CD8-positive, alpha-beta memory T cell (primary cell): Measurements from ENCODE around the gene NLGN1. TPM values are rescaled to one million over a fixed set of nuclear protein-coding genes. Genes with fewer than 3 reads are reported as not detected.

ENCODE experiments used
- CTCF ChIA-PET: fragments of 350-600 bp; sonication (Branson Sonifier 250); formaldehyde crosslinking; loops from one replicate; lab custom pipeline; 2021; ENCODE audit warnings: antibody characterized with exemption; lab: Charles Lee
- POLR2A ChIA-PET: fragments of 350-600 bp; sonication (Branson Sonifier 250); formaldehyde crosslinking; loops from one replicate; lab custom pipeline; 2021; ENCODE audit warnings: antibody characterized with exemption; lab: Charles Lee
- DNase-seq, 5 donors: peaks; one replicate each; pipeline versions ENCODE4 v3.0.0 to v3.0.0-alpha.2; 2020 to 2022; ENCODE audit warnings: mixed read lengths in 1 of 5
- H3K27ac ChIP-seq: one replicate; pipeline ENCODE4 v1.7.0; 2013; ENCODE audit warnings: low read depth, mild to moderate bottlenecking, low read length, moderate library complexity
- H3K27me3 ChIP-seq: 2 replicates; pipeline ENCODE4 v1.7.0; 2013; ENCODE audit warnings: low read length, mild to moderate bottlenecking; ENCODE audit not compliant: insufficient read depth, poor library complexity, severe bottlenecking
- H3K36me3 ChIP-seq: 2 replicates; pipeline ENCODE4 v1.7.0; 2013; ENCODE audit warnings: mild to moderate bottlenecking, low read length, moderate library complexity; ENCODE audit not compliant: insufficient read depth
- H3K4me1 ChIP-seq: 2 replicates; pipeline ENCODE4 v1.7.0; 2013; ENCODE audit warnings: mild to moderate bottlenecking, low read length, moderate library complexity; ENCODE audit not compliant: insufficient read depth
- H3K4me3 ChIP-seq: 2 replicates; pipeline ENCODE4 v1.7.0; 2013; ENCODE audit warnings: mild to moderate bottlenecking, low read length
- H3K9me3 ChIP-seq: 2 replicates; pipeline ENCODE4 v1.7.0; 2013; ENCODE audit warnings: mild to moderate bottlenecking, low read length
- H3K27ac Mint-ChIP-seq, 8 donors: one replicate each; pipeline ENCODE4 v1.8.0; 2020 to 2021; ENCODE audit warnings: mixed read lengths in 8 of 8, mild to moderate bottlenecking in 6 of 8, inconsistent platforms in 3 of 8, moderate library complexity in 3 of 8
- H3K27me3 Mint-ChIP-seq, 2 donors: one replicate each; pipeline ENCODE4 v1.8.0; 2020 to 2021; ENCODE audit warnings: mixed read lengths in 2 of 2, mild to moderate bottlenecking in 1 of 2, moderate library complexity in 1 of 2
- H3K36me3 Mint-ChIP-seq, 3 donors: one replicate each; pipeline ENCODE4 v1.8.0; 2020 to 2021; ENCODE audit warnings: mixed read lengths in 3 of 3, inconsistent platforms in 1 of 3, mild to moderate bottlenecking in 1 of 3
- H3K4me1 Mint-ChIP-seq, 3 donors: one replicate each; pipeline ENCODE4 v1.8.0; 2020 to 2021; ENCODE audit warnings: mixed read lengths in 3 of 3, inconsistent platforms in 1 of 3, mild to moderate bottlenecking in 1 of 3
- H3K4me3 Mint-ChIP-seq, 7 donors: one replicate each; pipeline ENCODE4 v1.8.0; 2020 to 2021; ENCODE audit warnings: mixed read lengths in 7 of 7, mild to moderate bottlenecking in 6 of 7, moderate library complexity in 4 of 7, inconsistent platforms in 2 of 7
- H3K9me3 Mint-ChIP-seq, 5 donors: one replicate each; pipeline ENCODE4 v1.8.0; 2020 to 2022; ENCODE audit warnings: mixed read lengths in 5 of 5, mild to moderate bottlenecking in 3 of 5, moderate library complexity in 2 of 5, inconsistent platforms in 1 of 5
- polyA plus RNA-seq: library from polyadenylated mRNA; unstranded; fragments of 300-500 nt; fragmentation: Illumina TruSeq; gene quantifications from one replicate; pipeline ENCODE4 v1.2.3, GENCODE V29; 2021
- total RNA-seq, 2 experiments: library from RNA; stranded (reverse); gene quantifications; one replicate each; pipeline ENCODE4 v1.2.3, GENCODE V29; 2021

NLGN1 gene
- total and polyA plus RNA-seq, 3 experiments from 2014 or later, result not detected

- Mint-ChIP-seq H3K4me1 (no peaks in the 10 kb centered on the region), H3K27me3 (no peaks in the 10 kb centered on the region), H3K27ac (no peak overlapping the region), H3K9me3 (peaks cover 3 to 20% (median 8%) of the 10 kb centered on the region in 5 donors), H3K4me3 (no peak overlapping the region), H3K36me3 (no peaks in the 10 kb centered on the region)
- Histone ChIP-seq H3K4me1 (no peaks in the 10 kb centered on the region), H3K9me3 (no peaks in the 10 kb centered on the region), H3K4me3 (no peak overlapping the region), H3K36me3 (no peaks in the 10 kb centered on the region), H3K27ac (no peak overlapping the region), H3K27me3 (no peaks in the 10 kb centered on the region)
- POLR2A ChIA-PET, result no interaction called here
- CTCF ChIA-PET, result no interaction called here
- DNase-seq, result no peak
Observed at GRCh38 chr3:173796405-173796804, 398.9 kb downstream of the NLGN1 start.

- H3K4me3 Mint-ChIP-seq, result no peak overlapping the region
- DNase-seq, result no peak
- ChIA-PET POLR2A (no interaction called here), CTCF (no interaction called here)
- no peaks in the 10 kb centered on the region for H3K36me3 ChIP-seq
- H3K4me1 Mint-ChIP-seq, result no peaks in the 10 kb centered on the region
- no peaks in the 10 kb centered on the region for H3K27me3 ChIP-seq
- no peaks in the 10 kb centered on the region for H3K27me3 Mint-ChIP-seq
- no peak overlapping the region for H3K27ac Mint-ChIP-seq
- peaks cover 3 to 20% (median 8%) of the 10 kb centered on the region in 5 donors for H3K9me3 Mint-ChIP-seq
- H3K9me3 ChIP-seq, result no peaks in the 10 kb centered on the region
- H3K4me1 ChIP-seq, result no peaks in the 10 kb centered on the region
- H3K4me3 ChIP-seq, result no peak overlapping the region
- no peak overlapping the region for H3K27ac ChIP-seq
- H3K36me3 Mint-ChIP-seq, result no peaks in the 10 kb centered on the region
Observed at GRCh38 chr3:173796890-173797289, 399.3 kb downstream of the NLGN1 start.

GRCh38 chr3:173799060-173799816 lies 401.7 kb downstream of the NLGN1 start:
- CTCF ChIA-PET, result no interaction called here
- no peak for DNase-seq
- POLR2A ChIA-PET, result no interaction called here
- H3K4me3 ChIP-seq, result no peak overlapping the region
- peaks cover 0 to 10% (median 3%) of the 10 kb centered on the region in 5 donors for H3K9me3 Mint-ChIP-seq
- H3K36me3 ChIP-seq, result no peaks in the 10 kb centered on the region
- no peaks in the 10 kb centered on the region for H3K36me3 Mint-ChIP-seq
- H3K27ac ChIP-seq, result no peak overlapping the region
- H3K27ac Mint-ChIP-seq, result no peak overlapping the region
- H3K4me1 Mint-ChIP-seq, result no peaks in the 10 kb centered on the region
- no peaks in the 10 kb centered on the region for H3K27me3 Mint-ChIP-seq
- H3K4me3 Mint-ChIP-seq, result no peak overlapping the region
- H3K4me1 ChIP-seq, result no peaks in the 10 kb centered on the region
- H3K9me3 ChIP-seq, result no peaks in the 10 kb centered on the region
- no peaks in the 10 kb centered on the region for H3K27me3 ChIP-seq

- CTCF ChIA-PET, result no interaction called here
Observed at GRCh38 chr3:173800154-173800553, 402.6 kb downstream of the NLGN1 start.

GRCh38 chr3:173814809-173815208 lies 417.3 kb downstream of the NLGN1 start:
- H3K9me3 Mint-ChIP-seq, result peaks cover 5 to 14% (median 8%) of the 10 kb centered on the region in 5 donors
- no peaks in the 10 kb centered on the region for H3K27me3 ChIP-seq
- no peak for DNase-seq
- H3K27ac Mint-ChIP-seq, result no peak overlapping the region
- H3K27me3 Mint-ChIP-seq, result no peaks in the 10 kb centered on the region
- POLR2A ChIA-PET, result no interaction called here
- H3K27ac ChIP-seq, result no peak overlapping the region
- H3K36me3 ChIP-seq, result no peaks in the 10 kb centered on the region
- no peaks in the 10 kb centered on the region for H3K4me1 ChIP-seq
- no peaks in the 10 kb centered on the region for H3K36me3 Mint-ChIP-seq
- H3K9me3 ChIP-seq, result no peaks in the 10 kb centered on the region
- H3K4me3 Mint-ChIP-seq, result no peak overlapping the region
- H3K4me3 ChIP-seq, result no peak overlapping the region
- H3K4me1 Mint-ChIP-seq, result no peaks in the 10 kb centered on the region
- CTCF ChIA-PET, result no interaction called here

More at GRCh38 chr3:173800154-173800553, 402.6 kb downstream of the NLGN1 start:
- no peaks in the 10 kb centered on the region for H3K4me1 ChIP-seq
- no peak overlapping the region for H3K4me3 Mint-ChIP-seq
- no peak overlapping the region for H3K27ac ChIP-seq
- no peak for DNase-seq
- H3K27ac Mint-ChIP-seq, result no peak overlapping the region
- H3K27me3 ChIP-seq, result no peaks in the 10 kb centered on the region
- no peaks in the 10 kb centered on the region for H3K9me3 ChIP-seq
- no peaks in the 10 kb centered on the region for H3K4me1 Mint-ChIP-seq
- POLR2A ChIA-PET, result no interaction called here
- peaks cover 0 to 10% (median 3%) of the 10 kb centered on the region in 5 donors for H3K9me3 Mint-ChIP-seq
- H3K4me3 ChIP-seq, result no peak overlapping the region
- no peaks in the 10 kb centered on the region for H3K36me3 Mint-ChIP-seq
- no peaks in the 10 kb centered on the region for H3K36me3 ChIP-seq
- no peaks in the 10 kb centered on the region for H3K27me3 Mint-ChIP-seq

- H3K27ac ChIP-seq, result no peak overlapping the region
- peaks cover 4 to 14% (median 5%) of the 10 kb centered on the region in 5 donors for H3K9me3 Mint-ChIP-seq
Observed at GRCh38 chr3:173819368-173819767, 421.8 kb downstream of the NLGN1 start.

GRCh38 chr3:173823911-173824460 lies 426.4 kb downstream of the NLGN1 start:
- H3K27ac ChIP-seq, result no peak overlapping the region
- no peaks in the 10 kb centered on the region for H3K36me3 ChIP-seq
- Mint-ChIP-seq H3K9me3 (peaks cover 0 to 21% (median 9%) of the 10 kb centered on the region in 5 donors), H3K4me3 (no peak overlapping the region), H3K4me1 (no peaks in the 10 kb centered on the region), H3K27me3 (no peaks in the 10 kb centered on the region), H3K27ac (no peak overlapping the region), H3K36me3 (no peaks in the 10 kb centered on the region)
- no peak for DNase-seq
- ChIA-PET POLR2A (no interaction called here), CTCF (no interaction called here)
- H3K4me3 ChIP-seq, result no peak overlapping the region
- H3K4me1 ChIP-seq, result no peaks in the 10 kb centered on the region
- no peaks in the 10 kb centered on the region for H3K27me3 ChIP-seq
- no peaks in the 10 kb centered on the region for H3K9me3 ChIP-seq

More at GRCh38 chr3:173819368-173819767, 421.8 kb downstream of the NLGN1 start:
- H3K27ac Mint-ChIP-seq, result no peak overlapping the region
- no peak overlapping the region for H3K4me3 Mint-ChIP-seq
- Histone ChIP-seq H3K36me3 (no peaks in the 10 kb centered on the region), H3K4me1 (no peaks in the 10 kb centered on the region), H3K4me3 (no peak overlapping the region), H3K27me3 (no peaks in the 10 kb centered on the region), H3K9me3 (no peaks in the 10 kb centered on the region)
- no peaks in the 10 kb centered on the region for H3K36me3 Mint-ChIP-seq
- no peak for DNase-seq
- ChIA-PET CTCF (no interaction called here), POLR2A (no interaction called here)
- H3K4me1 Mint-ChIP-seq, result no peaks in the 10 kb centered on the region
- no peaks in the 10 kb centered on the region for H3K27me3 Mint-ChIP-seq

- H3K36me3 Mint-ChIP-seq, result no peaks in the 10 kb centered on the region
- peaks cover 0 to 27% (median 8%) of the 10 kb centered on the region in 5 donors for H3K9me3 Mint-ChIP-seq
- H3K9me3 ChIP-seq, result no peaks in the 10 kb centered on the region
- H3K27me3 Mint-ChIP-seq, result no peaks in the 10 kb centered on the region
- H3K27ac ChIP-seq, result no peak overlapping the region
- H3K4me1 ChIP-seq, result no peaks in the 10 kb centered on the region
- no peaks in the 10 kb centered on the region for H3K27me3 ChIP-seq
- H3K27ac Mint-ChIP-seq, result no peak overlapping the region
- no peaks in the 10 kb centered on the region for H3K36me3 ChIP-seq
- H3K4me3 Mint-ChIP-seq, result no peak overlapping the region
- no peak for DNase-seq
- no peak overlapping the region for H3K4me3 ChIP-seq
- H3K4me1 Mint-ChIP-seq, result no peaks in the 10 kb centered on the region
- CTCF ChIA-PET, result no interaction called here
- POLR2A ChIA-PET, result no interaction called here
Observed at GRCh38 chr3:173825730-173826129, 428.2 kb downstream of the NLGN1 start.
